NCI-H2196 treated with DMSO at 0.1 percent for 48 hours (cell line): ENCODE measurements around the gene OR2T3.
"Not testable (repeated sequence)": the region's sequence is repeated elsewhere in the genome, so short reads cannot be mapped to it uniquely, and the experiment has no call there.

Experiments
- DNase-seq: peaks from one replicate; lab custom pipeline; 2025; ENCODE audit not compliant: unreplicated experiment; lab: John Stamatoyannopoulos, UW

OR2T3 gene, protein sequence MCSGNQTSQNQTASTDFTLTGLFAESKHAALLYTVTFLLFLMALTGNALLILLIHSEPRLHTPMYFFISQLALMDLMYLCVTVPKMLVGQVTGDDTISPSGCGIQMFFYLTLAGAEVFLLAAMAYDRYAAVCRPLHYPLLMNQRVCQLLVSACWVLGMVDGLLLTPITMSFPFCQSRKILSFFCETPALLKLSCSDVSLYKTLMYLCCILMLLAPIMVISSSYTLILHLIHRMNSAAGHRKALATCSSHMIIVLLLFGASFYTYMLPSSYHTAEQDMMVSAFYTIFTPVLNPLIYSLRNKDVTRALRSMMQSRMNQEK

DNA sequence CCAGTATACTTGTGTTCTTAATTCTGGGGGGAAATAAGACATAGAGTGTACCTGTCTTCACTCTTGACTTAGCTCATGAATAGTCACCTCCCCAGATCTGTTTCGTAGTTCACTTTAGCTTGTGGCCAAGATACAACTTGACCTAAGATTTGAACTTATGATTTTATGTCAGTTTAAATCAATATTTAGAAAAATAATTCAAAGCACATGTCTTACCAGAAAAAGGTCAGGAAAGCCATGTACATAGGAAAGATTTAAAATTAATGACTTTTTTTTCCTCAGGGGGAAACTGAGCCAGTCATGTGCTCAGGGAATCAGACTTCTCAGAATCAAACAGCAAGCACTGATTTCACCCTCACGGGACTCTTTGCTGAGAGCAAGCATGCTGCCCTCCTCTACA is at the start of gene OR2T3:
Gene OR2T3, plus strand, starts transcription at position 301 of the 400 bp plus-strand sequence. Its CDS starts 0 bp downstream, at position 301.
- DNase-seq, result not testable (repeated sequence)

DNA sequence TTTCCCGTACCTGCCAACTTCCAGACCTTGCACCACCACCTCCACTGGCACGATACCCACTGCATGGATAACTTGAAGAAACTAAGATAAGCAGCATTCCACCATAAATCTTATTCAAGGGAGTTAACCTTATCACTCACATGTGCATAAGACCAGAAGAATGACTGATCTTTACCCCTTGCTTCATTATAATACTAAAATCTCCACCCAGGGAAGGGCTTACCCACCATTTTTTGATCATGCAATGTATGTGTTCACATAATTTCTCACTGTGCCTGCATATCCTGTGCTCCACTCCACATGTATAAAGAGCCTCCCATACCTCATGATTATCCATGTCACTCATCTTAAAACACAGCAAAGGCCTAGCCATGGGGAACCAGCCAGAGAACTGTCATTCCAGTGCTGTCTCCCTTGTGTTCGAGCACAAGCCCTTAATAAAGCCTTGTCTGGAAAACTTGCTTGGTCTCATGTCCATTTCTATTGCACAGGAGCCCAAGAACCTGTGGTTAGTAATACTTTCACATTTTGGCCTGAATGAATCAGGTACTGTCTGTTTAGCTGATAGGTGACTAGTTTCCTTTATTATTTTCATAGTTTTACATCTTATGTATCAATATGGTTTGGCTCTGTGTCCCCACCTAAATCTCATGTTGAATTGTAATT is 45.5 kb upstream of the OR2T3 start:
- not testable (repeated sequence) for DNase-seq

DNA sequence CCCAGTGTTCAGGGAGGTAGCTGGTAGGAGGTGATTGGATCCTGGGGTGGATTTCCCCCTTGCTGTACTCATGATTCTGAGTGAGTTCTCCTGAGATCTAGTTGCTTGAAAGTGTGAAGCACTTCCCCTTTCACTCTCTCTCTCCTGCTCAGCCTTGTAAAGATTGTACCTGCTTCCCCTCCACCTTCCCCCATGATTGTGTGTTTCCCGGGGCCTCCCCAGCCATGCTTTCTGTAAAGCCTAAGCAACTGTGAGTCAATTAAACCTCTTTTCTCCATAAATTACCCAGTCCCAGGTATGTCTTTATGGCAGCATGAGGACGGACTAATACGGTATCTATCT is 45.0 kb upstream of the OR2T3 start:
- DNase-seq, result not testable (repeated sequence)

DNA sequence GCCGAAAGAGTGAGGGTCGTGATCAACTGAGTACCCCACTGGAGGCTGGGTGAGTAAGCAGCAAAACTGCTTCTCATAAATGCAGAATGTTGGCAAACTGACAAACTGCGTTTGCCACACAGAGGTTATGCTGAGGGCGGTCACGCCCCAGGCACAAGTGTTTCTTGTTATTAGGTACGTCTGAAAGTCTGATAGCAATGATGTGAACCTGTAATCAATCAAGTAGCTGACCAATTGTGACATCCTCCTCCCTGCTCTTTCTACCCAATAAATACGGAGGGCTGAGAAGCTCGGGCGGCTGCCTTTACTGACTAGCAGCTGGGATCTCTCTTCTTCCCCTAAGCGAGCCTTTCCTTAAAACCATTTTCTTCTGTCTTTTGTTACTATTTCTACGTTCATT is 41.5 kb upstream of the OR2T3 start:
- not testable (repeated sequence) for DNase-seq

DNA sequence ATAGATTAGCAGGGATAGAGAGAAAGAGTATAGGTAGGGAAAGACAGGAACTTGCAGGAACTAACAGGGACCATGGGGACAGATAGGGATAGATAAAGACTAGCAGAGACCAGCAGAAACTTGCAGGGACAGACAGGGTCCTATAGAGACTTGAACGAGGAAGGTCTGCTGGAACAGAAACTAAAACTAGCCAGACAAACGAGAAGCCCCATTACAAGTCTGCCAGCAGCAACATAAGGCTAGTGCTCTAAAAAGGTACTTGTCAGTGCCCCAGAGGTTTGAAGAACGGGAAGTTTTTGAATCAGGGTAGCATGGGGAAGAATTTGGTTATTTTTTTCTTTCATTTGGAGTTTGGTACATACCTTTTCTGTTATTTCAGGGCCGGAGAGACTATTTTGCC is 41.0 kb upstream of the OR2T3 start:
- not testable (repeated sequence) for DNase-seq

DNA sequence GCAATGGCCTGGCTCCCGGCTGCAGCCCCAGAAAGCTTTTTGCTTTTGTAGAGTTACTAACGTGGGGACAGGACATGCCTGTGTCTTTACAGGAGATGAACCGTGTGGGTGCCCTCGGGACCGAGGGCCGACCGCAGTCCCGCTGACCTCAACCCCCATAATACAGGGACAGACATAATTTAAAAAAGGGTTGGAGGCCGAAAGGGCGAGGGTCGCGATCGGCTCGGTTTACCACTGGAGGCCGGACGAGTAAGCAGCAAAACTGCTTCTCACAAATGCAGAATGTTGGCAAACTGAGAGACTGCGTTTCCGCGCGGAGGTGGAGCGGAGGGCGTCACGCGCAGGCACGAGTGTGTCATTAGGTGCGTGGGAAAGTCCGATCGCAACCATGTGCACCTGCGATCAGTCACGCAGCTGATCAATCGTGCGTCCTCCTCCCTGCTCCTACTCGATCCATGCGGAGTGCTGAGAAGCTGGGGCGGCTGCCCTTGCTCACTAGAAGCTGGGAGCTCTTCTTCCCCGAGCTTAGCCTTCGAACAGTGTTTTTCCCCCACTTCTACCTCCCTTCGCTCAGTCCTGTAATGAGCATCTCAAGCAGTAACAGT is 39.2 kb upstream of the OR2T3 start:
- not testable (repeated sequence) for DNase-seq

DNA sequence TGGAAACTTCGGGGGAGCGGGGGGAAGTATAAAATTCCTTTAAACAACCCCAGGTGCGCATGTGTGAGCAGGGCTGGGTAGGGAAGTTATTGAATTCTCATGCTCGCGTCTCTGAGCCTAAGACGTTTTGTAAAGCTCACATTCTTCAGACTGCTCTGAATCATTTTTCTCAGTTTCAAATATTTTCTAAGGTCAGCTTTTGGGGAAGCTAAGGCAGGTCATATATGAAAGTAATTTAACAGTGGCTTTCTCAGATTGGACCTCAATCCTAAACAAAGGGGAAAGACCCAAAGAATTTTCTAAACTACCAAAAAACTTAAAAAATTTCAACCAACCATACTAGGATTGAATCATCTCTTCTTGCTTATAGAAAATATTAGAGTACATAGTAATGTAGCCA is 38.2 kb upstream of the OR2T3 start:
- DNase-seq, result not testable (repeated sequence)

DNA sequence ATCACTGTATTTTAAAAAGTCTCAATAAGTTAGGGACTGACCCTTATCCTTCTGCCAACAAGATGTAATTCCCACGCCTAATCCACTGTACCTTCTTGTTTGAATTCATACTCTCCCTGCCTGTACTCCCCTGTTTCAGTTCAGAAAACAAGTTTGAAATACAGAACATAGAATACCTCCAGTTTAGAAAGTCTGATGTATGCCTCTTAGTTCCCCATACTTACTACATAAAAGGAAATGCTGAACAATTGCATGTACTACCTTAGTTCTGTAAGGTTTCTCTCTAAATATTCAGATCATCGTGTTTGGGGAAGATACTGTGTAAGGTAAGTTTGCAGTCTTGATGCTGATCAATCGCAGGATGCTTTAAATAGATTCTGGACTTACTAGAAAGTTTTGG is 36.8 kb upstream of the OR2T3 start:
- DNase-seq, result not testable (repeated sequence)

DNA sequence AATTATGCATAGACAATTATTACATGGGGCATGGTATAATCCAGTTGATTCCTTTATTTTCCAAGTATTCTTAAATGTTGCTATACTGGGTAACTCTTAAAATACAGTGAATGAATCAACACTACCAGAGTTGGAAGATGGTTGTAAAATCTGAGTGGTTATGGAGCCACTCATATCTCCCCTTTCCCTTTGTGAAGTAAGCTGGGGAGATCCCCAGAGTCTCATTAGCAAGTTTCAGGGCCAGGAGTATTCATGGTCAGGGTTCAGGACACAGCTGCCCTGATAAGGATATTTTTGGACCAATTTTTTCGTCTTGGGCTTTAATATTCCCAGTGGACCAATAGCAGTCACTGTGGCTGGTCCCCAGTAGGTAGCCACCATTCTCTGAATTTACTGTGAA is 34.5 kb upstream of the OR2T3 start:
- not testable (repeated sequence) for DNase-seq

DNA sequence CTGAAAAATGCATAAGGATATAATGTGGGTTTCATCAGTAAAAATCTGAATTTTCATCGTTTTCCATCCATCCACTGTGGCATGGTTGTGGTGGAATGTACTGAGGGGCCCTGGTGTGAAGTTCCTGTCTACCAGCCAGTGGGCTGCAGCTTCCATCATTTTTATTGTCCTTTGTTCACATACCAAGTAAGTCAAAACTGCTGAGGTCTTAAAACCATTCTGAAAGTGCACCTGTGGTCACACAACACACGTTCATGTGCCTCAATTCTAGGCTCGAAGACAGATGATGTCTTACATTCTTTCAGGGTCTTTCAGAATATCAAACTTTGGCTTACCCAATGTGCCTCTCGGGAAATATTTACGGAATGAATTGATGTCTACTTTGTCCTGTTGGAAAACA is 33.9 kb upstream of the OR2T3 start:
- not testable (repeated sequence) for DNase-seq

DNA sequence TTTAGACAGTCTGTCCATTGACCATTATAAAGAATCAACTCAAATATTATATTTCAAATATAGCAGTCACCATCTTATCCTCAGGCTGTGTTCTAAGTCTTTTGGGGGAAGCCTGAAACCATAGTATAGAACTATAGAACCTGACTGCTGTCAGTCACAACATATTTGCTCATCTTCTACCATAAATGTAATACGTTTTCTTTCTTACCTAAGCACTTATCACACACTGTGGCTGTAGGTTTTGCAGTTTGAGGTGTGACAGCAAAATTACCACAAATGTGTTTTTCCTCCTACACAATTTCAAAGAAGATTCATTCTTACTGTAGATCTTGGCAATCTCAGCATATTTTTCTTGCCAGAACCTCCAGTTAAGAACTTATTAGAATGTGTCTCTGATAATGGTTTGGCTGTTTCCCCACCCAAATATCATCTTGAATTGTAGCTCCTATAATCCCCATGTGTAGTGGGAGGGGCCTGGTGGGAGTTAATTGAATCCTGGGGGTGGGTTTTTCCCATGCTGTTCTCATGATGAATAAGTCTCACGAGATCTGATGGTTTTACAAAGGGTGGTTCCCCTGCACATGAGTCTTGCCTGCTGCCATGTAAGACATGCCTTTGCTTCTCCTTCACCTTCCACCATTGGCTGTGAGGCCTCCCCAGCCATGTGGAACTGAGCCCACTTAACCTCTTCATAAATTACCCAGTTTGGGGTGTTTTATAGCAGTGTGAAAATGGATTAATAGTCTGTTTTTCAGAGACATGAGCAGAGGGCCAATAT is 30.5 kb upstream of the OR2T3 start:
- DNase-seq, result not testable (repeated sequence)

DNA sequence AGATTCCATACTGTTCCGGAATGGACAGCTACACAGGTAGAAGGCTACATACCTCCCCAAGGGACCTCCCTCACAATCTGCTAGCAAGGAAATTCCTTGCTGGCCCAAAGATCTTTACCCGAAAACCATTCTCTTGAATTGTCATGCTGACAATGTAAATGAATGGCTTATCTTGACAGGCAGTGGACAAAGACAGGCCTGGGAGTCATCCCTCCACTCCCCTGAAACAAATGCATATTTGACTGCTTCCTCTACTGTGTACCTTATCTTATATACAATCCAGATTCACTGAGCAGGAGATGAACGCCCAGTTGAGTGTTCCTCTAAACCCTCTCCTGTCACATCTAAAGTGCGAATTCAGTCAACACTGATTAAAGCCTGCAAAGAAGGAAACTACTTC is 28.5 kb upstream of the OR2T3 start:
- not testable (repeated sequence) for DNase-seq

DNA sequence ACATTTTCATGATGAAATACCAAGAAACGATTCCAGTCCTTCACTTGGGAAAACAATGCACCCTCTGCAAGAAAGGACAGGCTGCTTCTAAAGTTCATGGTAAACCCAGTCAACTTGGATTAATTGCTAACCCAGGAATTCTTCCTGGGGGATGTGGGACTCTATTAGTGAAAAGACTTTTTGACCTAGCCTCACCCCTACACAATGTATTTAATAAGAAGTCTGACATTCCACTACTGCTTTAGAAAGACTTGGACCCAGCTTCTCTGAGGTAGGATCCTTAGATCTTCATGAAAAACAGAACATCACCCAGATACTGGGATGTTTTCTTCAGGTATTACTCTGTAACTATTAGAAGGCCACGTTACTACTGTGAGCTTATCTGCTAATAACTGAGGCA is 27.8 kb upstream of the OR2T3 start, which contains the start of gene OR2T2:
Gene OR2T2, plus strand, starts transcription at position 239 of the 400 bp plus-strand sequence. CDS start 7,161 bp downstream, outside the sequence.
- not testable (repeated sequence) for DNase-seq

DNA sequence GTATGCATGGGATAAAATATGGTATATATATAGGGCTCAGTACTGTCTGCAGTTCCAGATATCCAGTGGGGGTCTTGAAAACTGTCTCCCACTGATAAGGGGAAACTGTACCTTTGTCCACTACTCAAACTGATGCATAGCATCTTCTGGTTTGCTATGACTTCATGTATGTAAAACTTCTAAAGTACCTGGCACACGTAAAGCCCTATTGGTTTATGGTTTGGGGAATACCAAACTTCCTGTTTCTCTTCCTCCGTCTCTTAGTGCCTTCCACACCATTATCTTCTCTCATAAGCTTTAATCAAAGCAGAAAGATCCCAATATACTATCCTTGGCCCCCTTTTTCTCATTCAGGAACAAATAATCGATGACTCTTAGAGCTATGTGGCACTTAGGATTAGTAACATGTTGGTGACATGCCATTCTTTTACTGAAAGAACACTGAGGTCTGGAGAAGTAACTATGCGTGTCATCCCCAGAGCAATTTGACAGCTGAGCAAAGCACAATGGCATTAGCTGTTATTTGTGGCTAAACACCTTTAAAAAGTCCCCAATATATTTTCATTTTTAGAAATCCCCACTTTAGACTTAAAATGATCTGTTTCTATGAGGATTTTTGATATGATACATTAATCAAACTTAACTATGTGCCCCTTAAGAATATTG is 24.6 kb upstream of the OR2T3 start:
- not testable (repeated sequence) for DNase-seq

DNA sequence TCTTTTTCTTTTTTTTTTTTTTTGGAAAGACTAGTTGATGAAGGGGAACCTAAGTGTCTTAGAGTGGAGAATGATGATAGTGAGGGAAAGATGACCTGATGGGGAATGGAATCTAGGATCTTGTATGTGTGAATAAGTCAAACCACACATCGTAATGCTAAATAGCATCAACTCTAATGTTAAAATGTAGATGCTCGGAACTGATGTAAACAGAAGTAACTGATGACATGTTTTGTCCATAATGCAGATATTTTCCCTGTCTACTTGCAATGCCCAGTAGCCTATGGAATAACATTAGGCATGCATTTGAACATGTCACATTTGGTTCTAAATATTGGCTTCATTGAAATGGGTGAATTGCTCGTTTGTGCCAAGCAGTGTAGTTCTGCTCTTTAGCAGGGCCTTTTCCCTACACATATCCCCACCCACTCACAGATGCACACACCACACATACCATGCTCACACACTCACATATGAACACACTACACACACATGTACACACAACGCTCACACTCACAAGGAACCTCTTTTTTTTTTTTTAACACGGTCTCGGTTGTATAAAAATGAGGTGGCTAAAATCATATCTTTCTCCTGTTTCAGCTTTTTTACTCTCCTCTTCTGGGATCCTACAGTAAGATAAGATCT is 23.2 kb upstream of the OR2T3 start:
- not testable (repeated sequence) for DNase-seq

DNA sequence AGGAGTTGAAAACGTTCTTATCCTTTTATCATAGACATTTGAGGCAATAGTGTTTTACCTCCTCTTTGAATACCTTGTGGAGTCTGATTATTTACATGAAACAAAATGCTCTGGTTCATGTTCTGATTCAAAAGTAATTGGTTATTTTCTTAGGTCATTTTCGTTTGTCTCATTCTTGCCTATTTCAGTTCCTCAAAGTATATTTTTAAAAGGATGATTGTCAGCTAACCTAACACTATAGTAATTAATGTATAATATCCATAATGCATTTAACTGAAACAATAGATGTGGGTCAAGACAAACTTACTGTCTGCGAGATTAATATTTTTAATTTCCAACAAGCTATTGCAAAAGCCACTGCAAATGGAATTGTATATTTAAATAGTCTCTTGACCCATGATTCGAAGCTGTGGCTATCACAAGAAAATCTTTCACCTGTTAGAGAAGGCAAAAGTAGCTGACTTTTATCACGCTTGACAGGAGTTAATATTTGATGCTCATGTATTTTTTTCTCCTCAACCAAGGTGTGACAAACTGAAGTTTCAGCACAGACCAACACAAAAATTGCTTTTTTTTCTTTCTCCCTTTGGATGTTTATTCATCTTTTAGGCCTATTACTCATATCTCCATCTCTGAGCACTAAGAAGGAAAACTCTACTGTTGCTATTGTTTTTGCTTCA is 22.5 kb upstream of the OR2T3 start:
- not testable (repeated sequence) for DNase-seq

DNA sequence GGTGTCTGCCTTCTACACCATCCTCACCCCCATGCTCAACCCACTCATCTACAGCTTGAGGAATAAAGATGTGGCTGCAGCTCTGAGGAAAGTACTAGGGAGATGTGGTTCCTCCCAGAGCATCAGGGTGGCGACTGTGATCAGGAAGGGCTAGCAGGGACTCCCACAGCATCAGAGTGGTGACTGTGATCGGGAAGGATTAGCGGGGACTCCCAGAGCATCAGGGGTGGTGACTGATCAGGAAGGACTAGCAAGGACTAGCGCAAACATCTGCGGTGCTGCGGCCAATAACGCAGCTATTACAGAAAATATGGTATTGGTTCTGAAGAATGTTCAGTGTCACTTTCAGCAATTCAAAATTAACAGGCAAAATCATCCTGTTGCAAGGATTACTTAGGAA is 19.5 kb upstream of the OR2T3 start:
- not testable (repeated sequence) for DNase-seq

DNA sequence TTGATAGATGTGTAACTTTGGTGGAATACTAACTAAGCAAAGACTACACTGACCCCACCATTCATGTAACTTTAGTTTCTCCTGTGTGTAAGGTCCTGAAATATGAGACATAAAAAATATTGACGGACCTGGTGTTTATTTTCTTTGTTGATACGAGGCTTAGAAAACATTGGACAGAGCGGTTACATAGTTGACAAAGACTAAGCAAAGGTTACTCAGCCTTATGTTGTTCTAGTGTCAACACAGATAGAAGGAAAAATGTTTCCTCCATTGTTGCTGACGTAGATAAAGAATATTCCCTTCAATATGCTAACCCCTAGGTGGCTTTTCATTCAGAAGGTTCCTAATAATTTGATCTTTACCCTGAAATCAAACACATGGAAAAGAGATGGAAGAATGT is 18.1 kb upstream of the OR2T3 start:
- not testable (repeated sequence) for DNase-seq

DNA sequence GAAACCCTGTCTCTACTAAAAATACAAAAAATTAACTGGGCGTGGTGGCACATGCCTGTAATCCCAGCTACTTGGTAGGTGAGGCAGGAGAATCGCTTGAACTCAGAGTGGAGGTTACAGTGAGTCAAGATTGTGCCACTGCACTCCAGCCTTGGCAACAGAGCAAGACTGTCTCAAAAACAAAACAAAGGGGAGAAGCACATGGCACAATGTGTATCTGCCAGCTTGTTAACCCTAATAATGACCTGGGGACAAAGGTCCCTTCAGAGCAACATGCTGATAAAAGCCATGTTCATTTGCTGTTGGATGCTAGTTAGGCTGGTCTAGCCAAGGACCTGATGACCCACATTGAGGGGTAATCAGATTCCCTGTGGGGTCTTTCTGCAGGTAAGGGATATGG is 16.5 kb upstream of the OR2T3 start:
- not testable (repeated sequence) for DNase-seq

DNA sequence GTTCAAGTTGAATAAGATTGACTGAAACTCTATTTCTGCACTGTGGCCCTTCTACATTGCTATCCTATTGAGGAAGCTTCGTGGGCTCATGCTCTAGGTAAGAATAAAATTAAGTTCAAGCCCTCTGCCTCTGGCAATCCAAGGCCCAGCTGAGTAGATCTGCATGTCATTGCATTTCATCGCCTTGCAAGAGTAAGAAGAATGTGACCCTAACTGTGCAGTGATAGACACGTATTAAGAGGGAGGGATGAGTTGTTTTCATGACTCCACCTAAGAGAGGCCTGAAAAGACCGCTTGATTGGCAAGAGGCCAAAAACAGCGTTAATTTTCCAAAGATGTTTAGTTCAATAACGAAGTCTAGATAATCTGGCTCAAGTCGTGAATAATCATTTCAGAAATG is 14.0 kb upstream of the OR2T3 start:
- not testable (repeated sequence) for DNase-seq
